ENCODE data around the gene ADPGK.
A peak's percentile ranks its signal among the peaks of the same experiment; 100 is the strongest.

The ADPGK gene

DNA sequence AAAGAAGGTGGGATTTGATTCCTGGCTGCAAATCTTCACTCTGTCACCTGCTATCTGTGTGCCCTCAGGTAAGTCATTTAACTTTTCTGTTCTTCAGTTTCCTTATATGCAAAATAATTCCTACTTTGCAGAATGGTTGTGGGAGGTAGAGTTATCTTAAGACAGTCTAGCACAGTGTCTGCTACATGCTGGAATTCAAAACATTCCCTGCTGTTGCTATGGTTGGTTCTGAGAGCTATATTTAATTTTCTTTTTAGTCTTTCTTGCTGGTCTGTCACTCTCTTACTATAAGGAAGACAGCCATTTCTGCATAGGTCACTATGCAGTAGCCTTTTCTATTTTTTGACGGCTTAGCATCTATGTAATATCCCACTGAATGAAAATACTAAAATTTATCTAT lies 4.0 kb upstream of the ADPGK start:
- DNase-seq: no peak

GRCh38 chr15:72786676-72787345 lies 3.3 kb upstream of the ADPGK start:
- DNase-seq: no peak

DNA sequence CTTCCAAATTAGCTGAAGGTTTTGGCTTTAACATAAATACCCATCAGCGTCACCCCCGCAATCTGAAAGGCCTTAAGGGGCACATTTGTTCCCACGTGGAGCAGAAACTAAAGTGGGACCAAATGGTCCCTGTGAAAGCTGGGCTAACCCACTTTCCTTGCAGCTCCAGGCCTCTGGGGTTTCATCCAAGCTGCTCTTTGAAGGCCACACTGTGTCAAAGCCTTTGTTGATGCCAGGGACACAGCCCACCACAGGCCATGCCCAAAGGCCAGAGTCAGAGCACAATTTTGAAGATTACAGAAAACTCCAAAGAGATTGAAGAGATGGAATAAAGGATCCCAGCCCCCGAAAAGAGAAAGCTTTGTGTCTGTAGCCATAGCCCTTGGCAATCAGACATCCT lies 2.7 kb upstream of the ADPGK start:
- DNase-seq: no peak

- no peak for DNase-seq
These were observed 2.3 kb upstream of the ADPGK start for GRCh38 chr15:72785841-72786240.

- DNase-seq: peak; percentile 51
These were observed 1.9 kb upstream of the ADPGK start for GRCh38 chr15:72785432-72785831.

GRCh38 chr15:72784456-72784876 lies 908 bp upstream of the ADPGK start:
- no peak for DNase-seq

GRCh38 chr15:72783004-72783639 lies 436 bp downstream of the ADPGK start:
- no peak for DNase-seq

GRCh38 chr15:72782274-72783003 lies 1.1 kb downstream of the ADPGK start:
- no peak for DNase-seq

DNA sequence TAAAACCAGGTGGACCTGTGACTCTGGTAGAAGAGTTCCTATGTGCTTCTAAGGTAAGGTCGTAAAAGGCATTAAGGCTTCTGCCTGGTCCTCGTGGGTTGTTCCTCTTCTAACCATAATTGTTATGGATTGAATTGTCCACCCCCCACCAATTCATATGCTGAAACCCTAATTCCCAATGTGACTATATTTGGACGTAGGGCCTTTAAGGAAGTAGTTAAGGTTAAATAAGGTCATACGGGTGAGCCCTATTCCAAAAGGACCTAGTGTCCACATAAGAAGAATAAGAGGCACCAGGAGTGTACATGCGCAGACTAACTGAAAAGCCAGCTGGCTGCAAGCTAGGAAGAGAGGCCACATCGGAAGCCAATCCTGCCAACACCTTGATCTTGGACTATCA lies 1.9 kb downstream of the ADPGK start:
- no peak for DNase-seq

DNA sequence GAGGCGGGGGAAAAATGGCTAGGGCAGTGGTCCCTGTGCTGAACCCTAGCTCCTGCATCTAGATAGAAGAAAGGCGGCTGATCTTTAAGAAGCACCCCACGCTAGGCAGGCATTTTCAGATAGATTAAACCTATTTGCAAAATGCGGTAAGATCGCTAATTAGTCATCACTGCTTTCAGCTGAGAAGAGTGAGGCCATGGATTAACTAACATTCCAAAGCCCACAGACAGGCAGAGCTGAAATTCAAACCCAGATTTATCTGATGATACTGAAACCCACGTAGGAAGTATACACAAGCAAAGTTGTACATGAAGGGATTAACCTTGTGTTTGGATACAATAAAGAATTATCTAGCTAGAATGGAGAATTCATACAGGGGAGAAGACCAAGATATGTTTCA lies 4.8 kb downstream of the ADPGK start:
- DNase-seq: no peak

GRCh38 chr15:72774696-72775383 lies 8.7 kb downstream of the ADPGK start:
- no peak for DNase-seq

DNA sequence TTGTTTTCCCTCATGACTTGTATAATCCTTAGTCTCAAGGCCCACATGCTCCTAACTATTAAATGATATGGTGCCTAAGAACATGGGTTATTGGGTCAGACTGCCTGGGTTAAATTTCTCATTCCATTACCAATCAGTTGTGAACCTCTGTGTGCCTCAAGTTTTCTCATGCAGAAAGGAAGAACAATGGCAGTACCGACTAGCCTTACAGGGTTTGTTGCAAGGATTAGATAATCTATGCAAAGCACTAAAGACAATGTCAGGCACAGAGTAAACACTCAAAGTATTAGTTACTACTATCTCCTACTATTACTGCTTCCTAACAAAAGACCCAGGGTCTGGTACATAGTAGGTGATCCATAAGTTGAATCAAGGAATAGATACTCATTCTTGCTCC lies 12.2 kb downstream of the ADPGK start:
- no peak for DNase-seq

DNA sequence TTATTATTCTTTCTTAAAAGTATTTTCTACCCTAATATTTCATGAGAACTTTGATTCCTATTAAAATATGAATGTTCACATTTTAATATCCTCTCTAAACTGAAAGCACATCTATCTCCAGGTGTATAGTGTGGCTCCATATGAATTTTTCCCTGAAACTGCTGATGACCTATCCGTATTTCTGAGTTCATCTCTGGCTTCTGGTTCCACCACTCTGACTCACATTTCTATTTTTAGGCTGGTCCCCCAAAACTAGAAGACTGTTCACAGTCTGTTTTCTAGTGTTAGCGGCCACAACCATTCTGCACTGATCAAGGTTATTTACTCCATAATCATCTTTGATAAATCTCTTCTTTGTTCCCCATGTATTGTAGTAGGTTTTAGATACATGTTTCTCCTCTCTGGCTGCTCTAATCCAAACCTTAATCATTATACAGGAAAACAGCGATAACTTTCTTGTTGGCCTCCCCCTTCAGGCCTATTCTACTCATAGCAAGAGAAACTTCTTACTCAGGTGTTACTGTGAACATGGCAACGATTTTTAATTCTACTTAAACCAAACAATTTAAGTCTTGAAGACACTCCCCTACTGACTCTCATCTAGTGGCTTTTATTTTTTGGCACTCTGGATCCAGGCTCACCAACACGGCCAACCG lies 12.8 kb downstream of the ADPGK start:
- DNase-seq: no peak

- no peak for DNase-seq
These were observed 16.8 kb downstream of the ADPGK start for GRCh38 chr15:72766780-72767179.

DNA sequence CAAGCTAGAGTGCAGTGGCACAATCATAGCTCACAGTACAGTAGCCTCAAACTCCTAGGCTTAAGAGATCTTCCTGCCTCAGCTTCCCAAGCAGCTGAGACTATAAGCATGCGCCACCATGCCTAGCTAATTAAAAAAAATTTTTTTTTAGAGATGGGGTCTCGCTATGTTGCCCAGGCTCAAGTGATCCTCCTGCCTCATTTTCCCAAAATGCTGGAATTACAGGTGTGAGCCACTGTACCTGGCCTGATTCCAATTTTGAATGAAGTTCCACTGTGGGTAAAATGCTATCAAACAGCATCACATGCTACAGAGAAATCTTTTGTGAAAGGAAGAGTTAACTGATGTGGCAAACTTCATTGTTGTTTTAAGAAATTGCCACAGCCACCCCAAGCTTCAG lies 17.5 kb downstream of the ADPGK start:
- DNase-seq: no peak

DNA sequence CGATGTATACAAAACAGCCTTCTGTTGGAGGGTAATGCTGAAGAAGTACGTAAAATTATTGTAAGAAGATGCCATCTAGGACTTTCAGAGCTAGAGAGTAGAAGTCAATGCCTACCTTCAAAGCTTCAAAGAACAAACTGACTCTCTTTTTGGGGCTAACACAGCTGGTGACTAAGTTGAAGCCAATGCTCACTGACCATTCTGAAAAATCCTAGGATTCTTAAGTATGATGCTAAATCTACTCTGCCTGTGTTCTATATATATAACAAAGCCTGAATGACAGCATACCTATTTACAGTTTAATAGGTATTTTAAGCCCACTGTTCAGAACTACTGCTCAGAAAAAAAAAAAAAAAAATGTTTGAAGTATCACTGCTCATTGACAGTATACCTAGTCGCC lies 18.9 kb downstream of the ADPGK start:
- no peak for DNase-seq

DNA sequence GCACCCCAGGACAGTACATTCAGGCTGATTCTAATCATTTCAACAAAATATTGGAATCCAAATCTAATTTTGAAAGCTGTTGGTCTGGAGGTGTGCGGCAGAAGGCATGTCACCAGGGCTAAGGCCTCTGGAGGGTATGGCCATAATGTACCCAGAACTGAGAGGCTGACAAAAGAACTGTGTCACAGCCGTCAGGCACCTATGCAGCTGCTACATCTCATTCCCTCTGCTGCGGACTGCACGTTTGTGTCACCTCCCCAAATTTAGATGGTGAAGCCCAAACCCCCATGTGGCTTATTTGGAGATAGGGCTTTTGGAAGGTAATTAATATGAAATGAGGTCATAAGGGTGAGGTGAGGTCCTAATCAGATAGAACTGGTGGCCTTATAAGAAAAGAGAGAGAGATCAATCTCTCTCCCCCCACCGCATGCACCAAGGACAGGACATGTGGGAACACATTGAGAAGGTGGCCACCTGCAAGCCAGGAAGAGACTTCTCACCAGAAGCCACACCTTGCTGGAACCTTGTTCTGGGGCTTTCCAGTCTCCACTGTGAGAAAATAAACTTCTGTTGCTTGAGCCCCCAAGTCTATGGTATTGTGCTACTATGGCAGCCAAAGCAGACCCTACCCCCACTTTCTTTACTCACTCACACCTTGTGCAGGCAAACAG lies 22.8 kb downstream of the ADPGK start:
- no peak for DNase-seq

GRCh38 chr15:72758182-72758581 lies 25.4 kb downstream of the ADPGK start:
- DNase-seq: no peak

DNA sequence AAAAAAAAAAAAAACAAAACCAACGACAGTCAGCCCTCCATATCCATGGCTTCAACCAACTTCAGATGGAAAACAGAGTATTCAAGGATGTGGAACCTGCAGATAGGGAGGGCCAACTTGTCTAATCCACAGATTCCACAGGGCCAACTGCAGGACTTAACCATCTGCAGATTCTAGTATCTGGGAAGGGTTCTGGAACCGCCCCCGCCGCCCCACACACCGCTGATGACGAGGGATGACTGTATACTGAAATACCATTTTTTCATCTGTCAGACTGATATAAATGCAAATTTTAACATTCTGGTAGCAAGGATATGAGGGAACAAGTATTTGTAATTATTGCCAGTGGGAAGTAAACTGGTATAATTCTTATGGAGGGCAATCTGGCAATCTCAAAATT lies 29.5 kb downstream of the ADPGK start:
- DNase-seq: no peak

GRCh38 chr15:72751751-72752455 lies 31.7 kb downstream of the ADPGK start:
- DNase-seq: no peak

GRCh38 chr15:72749700-72750099 lies 33.9 kb downstream of the ADPGK start:
- no peak for DNase-seq

DNA sequence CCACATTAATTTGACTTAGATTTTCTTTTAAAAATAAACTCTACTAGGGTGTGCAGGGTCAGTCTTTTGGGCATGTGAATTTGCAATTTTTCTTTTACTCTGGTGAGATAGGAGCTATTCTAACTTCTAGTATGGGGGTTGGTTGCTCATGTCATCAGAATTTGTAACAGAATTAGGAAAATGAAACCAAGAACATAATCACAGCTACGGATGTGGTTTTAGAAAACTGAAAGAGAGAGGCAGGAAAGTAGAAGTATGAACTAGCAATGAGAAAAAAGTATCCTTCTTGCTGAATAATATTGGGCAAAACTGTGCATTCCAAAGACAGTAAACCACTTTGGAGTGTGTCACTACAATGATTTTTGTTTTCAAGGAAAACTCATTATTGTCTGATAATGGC lies 43.3 kb downstream of the ADPGK start:
- no peak for DNase-seq
